A673 (cell line): ENCODE measurements around the gene CIB2. TPM values are rescaled to one million over a fixed set of nuclear protein-coding genes. Genes with fewer than 3 reads are reported as not detected.

Source experiments
- BruUV-seq: library from RNA; stranded (reverse); fragments of 400-500 nt; replicated peaks from 2 replicates; lab custom pipeline; 2021; lab: Mats Ljungman, UMichigan
- CTCF ChIA-PET: fragments of 300-600 bp; sonication (Branson Sonifier 250); formaldehyde crosslinking; loops from one replicate; lab custom pipeline; 2022; ENCODE audit warnings: antibody characterized with exemption; lab: Charles Lee
- POLR2A ChIA-PET: fragments of 300-600 bp; sonication (Branson Sonifier 250); formaldehyde crosslinking; loops from one replicate; lab custom pipeline; 2022; ENCODE audit warnings: antibody characterized with exemption; ENCODE audit not compliant: low non-redundant PET; lab: Charles Lee
- DNase-seq: peaks from one replicate; pipeline ENCODE4 v3.0.0-alpha.2; 2015; ENCODE audit warnings: low spot score
- H3K27ac ChIP-seq: fragments of 200-600 bp; sonication (generic); 2 replicates; pipeline ENCODE4 v1.5.1; 2016; ENCODE audit warnings: mixed run types, low read depth, mild to moderate bottlenecking, mixed read lengths, antibody characterized with exemption, low read length; ENCODE audit not compliant: poor library complexity, severe bottlenecking
- H3K27me3 ChIP-seq: fragments of 200-600 bp; sonication (generic); replicated peaks from 2 replicates; pipeline ENCODE4 v1.6.1; 2017; ENCODE audit warnings: mixed run types, low read depth, mild to moderate bottlenecking, mixed read lengths, antibody characterized with exemption, low read length; ENCODE audit not compliant: insufficient read depth, poor library complexity
- H3K36me3 ChIP-seq: fragments of 200-600 bp; sonication (generic); 2 replicates; pipeline ENCODE4 v1.6.1; 2016; ENCODE audit warnings: mixed run types, mild to moderate bottlenecking, mixed read lengths, antibody characterized with exemption, low read length; ENCODE audit not compliant: insufficient read depth, poor library complexity, severe bottlenecking
- H3K4me1 ChIP-seq: fragments of 200-600 bp; sonication (generic); 2 replicates; pipeline ENCODE4 v1.6.1; 2017; ENCODE audit warnings: mixed run types, mild to moderate bottlenecking, mixed read lengths, antibody characterized with exemption, low read length; ENCODE audit not compliant: insufficient read depth, poor library complexity, severe bottlenecking
- H3K4me3 ChIP-seq: fragments of 200-600 bp; sonication (generic); 2 replicates; pipeline ENCODE4 v1.5.1; 2016; ENCODE audit warnings: low read depth, mixed run types, mild to moderate bottlenecking, mixed read lengths, low read length; ENCODE audit not compliant: poor library complexity, severe bottlenecking
- H3K9me3 ChIP-seq: fragments of 200-600 bp; sonication (generic); 2 replicates; pipeline ENCODE4 v1.6.1; 2016; ENCODE audit warnings: mixed run types, low read depth, mild to moderate bottlenecking, mixed read lengths, antibody characterized with exemption, low read length; ENCODE audit not compliant: poor library complexity, severe bottlenecking
- CTCF ChIP-seq: fragments of 300-800, 200-600 bp; sonication (generic); conservative IDR thresholded peaks from 2 replicates; pipeline ENCODE4 v1.5.1; 2017; ENCODE audit warnings: low read depth, mild to moderate bottlenecking, antibody characterized with exemption, low read length, moderate library complexity, mixed read lengths
- EZH2 ChIP-seq: fragments of 200-600 bp; sonication (generic); IDR thresholded peaks from 2 replicates; pipeline ENCODE4 v1.6.1; 2017; ENCODE audit warnings: borderline replicate concordance, low read depth, mild to moderate bottlenecking, mixed read lengths, antibody characterized with exemption, low read length; ENCODE audit not compliant: poor library complexity, severe bottlenecking
- intact Hi-C: fragments of 100-400 bp; cut with micrococcal nuclease; formaldehyde crosslinking; loops from one replicate; pipeline ENCODE4 v1.10.0; 2022; ENCODE audit not compliant: unreplicated experiment
- total RNA-seq: library from RNA; stranded (reverse); gene quantifications from 2 replicates; pipeline ENCODE4 v1.2.3, GENCODE V29; 2021

CIB2 gene
- total RNA-seq, 1 experiment from 2014 or later, result 2.1 TPM

GRCh38 chr15:78103406-78104118 is 27.7 kb downstream of the CIB2 start:
- no peaks in the 10 kb centered on the region for H3K36me3 ChIP-seq
- DNase-seq, result no peak
- H3K9me3 ChIP-seq, result no peaks in the 10 kb centered on the region
- TF ChIP-seq CTCF (no peak), EZH2 (no peak)
- POLR2A ChIA-PET, result no interaction called here
- CTCF ChIA-PET, result no interaction called here
- H3K27ac ChIP-seq, result no peak overlapping the region
- no peaks in the 10 kb centered on the region for H3K27me3 ChIP-seq
- no peaks in the 10 kb centered on the region for H3K4me1 ChIP-seq
- no TSS peak for BruUV-seq
- intact Hi-C loops, result no loop called here
- no peak overlapping the region for H3K4me3 ChIP-seq

- ChIA-PET CTCF (no interaction called here), POLR2A (no interaction called here)
- no peaks in the 10 kb centered on the region for H3K27me3 ChIP-seq
- no peak overlapping the region for H3K27ac ChIP-seq
- no peaks in the 10 kb centered on the region for H3K4me1 ChIP-seq
- no peak for TF ChIP-seq EZH2
- no peak for TF ChIP-seq CTCF
- no peaks in the 10 kb centered on the region for H3K9me3 ChIP-seq
- intact Hi-C loops, result no loop called here
- H3K4me3 ChIP-seq, result no peak overlapping the region
- no peaks in the 10 kb centered on the region for H3K36me3 ChIP-seq
- BruUV-seq, result no TSS peak
- DNase-seq, result no peak
These were observed 28.5 kb downstream of the CIB2 start for GRCh38 chr15:78102741-78103140.

- ChIA-PET POLR2A (no interaction called here), CTCF (no interaction called here)
These were observed 29.0 kb downstream of the CIB2 start for GRCh38 chr15:78102211-78102610.

More at GRCh38 chr15:78102211-78102610, 29.0 kb downstream of the CIB2 start:
- TF ChIP-seq CTCF, result no peak
- TF ChIP-seq EZH2, result no peak
- no peaks in the 10 kb centered on the region for H3K36me3 ChIP-seq
- no peaks in the 10 kb centered on the region for H3K9me3 ChIP-seq
- no TSS peak for BruUV-seq
- no peak overlapping the region for H3K4me3 ChIP-seq
- intact Hi-C loops, result no loop called here
- no peaks in the 10 kb centered on the region for H3K27me3 ChIP-seq
- H3K27ac ChIP-seq, result no peak overlapping the region
- DNase-seq, result no peak
- no peaks in the 10 kb centered on the region for H3K4me1 ChIP-seq
